DLD1 (cell line): ENCODE data around the gene GPR153.

Experiments used
- in situ Hi-C: cut with HindIII; loops from 2 replicates; pipeline ENCODE4 v1.10.0; 2017; ENCODE audit warnings: low sequenced_read_pairs

GPR153 gene

DNA sequence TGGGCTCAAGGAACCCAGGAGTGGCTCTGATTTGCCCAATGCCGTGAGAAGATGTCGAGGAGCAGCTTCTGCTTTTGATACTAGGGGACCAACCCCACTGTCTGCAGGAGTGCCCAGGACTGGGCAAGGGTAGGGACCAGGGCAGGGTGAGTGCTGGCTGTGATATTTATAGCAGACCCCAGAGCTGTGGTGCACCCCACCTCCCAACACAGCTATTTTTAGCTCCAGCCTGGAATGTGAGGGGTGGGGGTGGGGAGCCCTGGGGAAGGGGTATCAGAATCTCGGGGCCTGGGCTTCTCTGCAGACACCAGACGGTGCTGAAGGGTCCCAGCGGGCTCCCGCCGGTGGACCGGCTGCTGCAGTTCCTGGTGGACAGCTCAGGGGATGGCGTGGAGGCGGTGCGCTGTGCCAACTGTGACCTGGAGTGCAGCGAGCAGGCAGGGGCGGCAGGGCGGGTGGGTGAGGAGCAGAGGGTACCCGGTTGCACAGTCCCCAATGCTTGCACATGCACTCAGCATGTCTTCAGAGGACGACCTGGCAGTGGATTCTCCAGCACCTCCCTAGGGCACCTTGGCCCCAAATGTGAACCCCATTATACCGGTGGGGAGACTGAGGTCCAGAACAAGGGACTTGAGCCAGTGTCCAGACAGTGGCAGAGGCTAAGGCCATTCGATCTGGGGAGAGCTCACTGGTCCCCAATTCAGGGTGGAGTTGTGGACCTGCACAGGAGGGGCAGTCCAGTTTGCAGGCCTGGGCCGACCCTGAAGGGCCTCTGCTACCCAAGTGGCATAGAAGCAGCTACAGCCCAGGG is 53.6 kb downstream of the GPR153 start:
- in situ Hi-C loops, result no loop called here

DNA sequence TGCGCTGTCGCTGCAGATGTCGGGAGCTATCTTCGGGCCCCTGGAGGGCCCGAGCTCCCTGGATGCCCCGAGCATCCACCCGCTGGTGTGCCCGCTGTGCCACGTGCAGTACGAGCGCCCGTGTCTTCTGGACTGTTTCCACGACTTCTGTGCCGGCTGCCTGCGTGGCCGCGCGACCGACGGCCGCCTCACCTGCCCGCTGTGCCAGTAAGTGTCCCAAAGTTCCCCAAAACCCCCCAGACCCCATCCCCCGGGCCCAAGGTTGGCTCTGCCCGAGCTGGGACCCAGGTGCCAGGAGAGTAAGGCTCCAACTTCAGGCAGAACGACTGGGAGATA is 54.4 kb downstream of the GPR153 start:
- in situ Hi-C loops, result no loop called here

DNA sequence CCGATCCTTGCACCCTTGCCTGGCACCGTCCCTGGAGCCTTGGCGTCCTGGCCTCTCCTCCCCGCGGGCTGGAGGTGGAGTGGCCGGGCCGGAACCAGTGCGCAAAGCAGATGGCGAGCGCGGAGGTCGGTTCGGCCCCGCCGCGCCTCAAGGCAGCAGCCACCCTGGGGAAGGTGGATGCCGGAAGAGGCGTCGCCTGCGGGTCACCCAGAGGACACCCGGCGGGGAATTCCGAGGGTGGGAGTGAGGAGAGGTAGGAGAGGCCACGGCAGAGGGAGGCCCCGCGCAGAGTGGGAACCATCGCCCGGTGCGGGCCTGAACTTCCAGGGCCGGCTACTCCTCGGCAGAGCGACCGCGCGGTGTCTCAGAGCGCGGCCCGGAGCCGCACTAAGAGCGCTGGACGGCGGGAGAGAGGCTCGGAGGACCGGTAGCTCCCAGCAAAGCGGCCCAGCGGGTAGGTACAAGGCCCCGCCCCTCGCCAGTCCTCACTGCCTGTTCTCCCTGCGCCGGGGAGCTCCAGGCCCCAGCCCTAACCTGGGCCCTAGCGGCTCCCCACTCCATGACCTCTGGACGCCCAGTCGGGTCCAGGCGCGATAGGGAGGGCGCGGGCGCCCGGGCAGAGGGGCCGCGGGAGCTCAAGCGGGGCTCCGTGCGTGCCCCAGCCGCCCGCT is 54.9 kb downstream of the GPR153 start, which contains the start of gene RNF207:
TSS of gene RNF207 (plus strand) at position 271 of the 671 bp plus-strand sequence. CDS start 417 bp downstream, outside the sequence.
- in situ Hi-C loops, result no loop called here

DNA sequence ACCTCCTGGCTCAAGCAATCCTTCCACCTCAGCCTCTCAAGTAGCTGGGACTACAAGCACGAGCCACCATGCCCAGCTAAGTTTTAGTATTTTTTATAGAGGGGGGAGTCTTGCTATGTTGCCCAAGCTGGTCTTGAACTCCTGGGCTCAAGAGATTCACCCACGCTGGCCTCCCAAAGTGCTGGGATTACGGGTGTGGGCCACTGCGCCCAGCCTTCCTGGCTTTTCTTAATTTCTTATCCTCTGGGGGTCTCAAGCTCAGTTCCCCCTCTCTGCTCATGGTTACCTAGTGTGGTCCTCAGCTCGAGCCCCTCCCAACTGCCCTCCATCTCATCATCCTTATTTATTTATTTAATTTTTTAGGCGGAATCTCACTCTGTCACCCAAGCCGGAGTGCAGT is 58.6 kb downstream of the GPR153 start:
- in situ Hi-C loops, result no loop called here

DNA sequence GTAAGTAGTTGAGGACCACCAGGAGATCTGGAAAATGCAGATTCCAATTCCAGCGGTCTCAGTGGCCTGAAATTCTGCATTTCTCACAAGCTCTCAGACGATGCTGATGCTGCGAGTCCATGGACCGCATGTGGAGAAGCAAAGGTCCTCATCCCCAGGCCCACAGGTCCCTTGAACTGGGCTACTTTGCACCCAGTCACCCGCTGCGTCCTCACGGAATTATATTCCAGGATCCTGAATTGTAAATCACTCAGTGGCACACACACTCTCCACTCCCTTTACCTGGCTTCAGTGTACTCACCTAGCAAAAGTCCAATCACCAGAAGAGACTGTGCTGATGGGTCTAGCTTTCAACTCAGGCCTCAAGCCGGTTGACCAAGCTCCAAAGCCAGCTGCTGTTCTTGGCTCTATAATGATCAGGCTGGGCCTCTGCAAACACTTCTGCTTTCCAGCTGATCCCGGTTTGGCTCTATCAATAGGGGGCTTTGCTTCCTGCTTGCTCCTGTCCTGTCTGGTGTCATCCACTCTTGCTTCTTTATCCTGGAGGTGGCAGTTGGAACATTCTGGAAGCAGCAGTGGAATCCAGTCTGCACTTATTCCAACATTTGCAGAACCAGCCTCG is 60.6 kb downstream of the GPR153 start:
- in situ Hi-C loops, result no loop called here

DNA sequence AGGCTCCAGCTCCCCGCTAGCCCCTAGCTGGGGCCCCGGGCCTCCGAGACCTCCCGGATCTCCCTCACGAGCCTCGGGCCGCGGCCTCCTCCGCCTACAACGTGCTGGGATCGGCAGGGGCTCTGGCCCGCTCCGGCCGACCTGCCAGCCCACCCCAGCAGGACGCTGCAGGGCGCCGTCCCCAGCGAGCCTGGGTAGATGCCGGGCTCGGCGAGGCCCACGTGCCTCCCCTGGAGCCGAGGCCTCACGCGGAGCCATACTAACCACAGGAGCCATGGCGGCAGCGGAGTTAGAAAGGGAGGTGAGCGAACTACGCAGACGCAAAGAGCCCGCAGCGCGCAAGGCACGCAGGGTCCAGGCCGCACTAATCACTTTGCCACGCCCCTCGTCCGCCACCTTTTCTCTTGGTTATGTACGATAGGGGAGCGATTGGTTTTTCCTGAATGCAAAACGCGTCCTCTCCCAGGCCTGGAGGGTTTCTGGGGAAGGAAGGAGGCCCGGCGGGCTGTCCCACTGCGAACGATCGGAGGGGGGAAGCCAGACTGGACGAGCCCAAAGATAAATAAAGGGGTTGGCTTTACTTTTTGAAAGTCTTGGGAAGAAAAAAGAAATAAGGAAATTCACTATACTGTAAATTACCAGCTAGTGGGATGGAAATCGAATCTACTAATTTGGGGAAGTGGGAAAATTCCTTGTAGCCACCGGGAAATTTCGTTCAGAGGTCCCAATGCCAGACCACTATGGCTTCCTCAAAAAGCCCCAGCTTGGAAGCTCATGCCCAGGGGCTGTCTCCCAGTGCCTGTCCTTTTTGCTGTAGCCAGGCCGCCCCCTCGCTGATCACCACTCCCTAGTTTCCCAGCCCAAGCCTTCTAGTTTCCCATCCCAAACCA is 61.4 kb downstream of the GPR153 start, which contains the start of gene RPL22:
TSS of gene RPL22 (minus strand) at position 298 of the 890 bp plus-strand sequence. CDS start at position 276, 22 bp downstream.
- in situ Hi-C loops, result loop anchor here (10.0 kb wide), 1 partner anchor 125 kb away; no protein-coding TSS in a partner anchor

DNA sequence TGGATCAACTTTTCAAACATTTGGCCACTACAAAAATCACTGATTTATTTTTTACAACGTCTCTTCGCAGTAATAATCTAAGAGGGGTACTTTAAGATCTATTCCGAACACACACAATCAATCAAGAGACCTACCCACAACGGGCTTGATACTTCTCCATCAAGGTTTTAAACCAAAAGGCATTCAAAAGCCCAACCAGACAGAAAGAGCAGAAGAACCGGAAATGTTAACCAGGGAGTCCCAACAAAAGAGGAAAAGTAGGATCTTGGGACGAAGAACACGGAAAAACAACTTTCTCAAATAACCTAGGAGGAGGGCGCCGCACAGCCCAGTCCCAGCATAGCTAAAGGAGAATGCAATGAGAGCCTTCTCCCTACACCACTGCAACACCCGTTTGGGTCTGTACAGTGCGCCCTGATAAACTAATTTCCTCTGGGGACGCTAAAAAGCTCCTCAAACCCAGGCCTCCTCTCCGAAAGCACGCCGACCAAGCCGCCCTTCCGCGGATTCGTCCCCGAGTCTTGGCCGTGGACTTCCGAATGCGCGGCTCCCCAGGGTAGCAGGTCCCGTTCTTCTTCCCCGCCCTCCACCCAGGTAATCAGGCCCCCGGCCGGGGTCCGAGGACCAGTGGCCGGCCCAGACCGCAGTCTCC is 62.1 kb downstream of the GPR153 start:
- in situ Hi-C loops, result loop anchor here (10.0 kb wide), 1 partner anchor 124 kb away; no protein-coding TSS in a partner anchor

DNA sequence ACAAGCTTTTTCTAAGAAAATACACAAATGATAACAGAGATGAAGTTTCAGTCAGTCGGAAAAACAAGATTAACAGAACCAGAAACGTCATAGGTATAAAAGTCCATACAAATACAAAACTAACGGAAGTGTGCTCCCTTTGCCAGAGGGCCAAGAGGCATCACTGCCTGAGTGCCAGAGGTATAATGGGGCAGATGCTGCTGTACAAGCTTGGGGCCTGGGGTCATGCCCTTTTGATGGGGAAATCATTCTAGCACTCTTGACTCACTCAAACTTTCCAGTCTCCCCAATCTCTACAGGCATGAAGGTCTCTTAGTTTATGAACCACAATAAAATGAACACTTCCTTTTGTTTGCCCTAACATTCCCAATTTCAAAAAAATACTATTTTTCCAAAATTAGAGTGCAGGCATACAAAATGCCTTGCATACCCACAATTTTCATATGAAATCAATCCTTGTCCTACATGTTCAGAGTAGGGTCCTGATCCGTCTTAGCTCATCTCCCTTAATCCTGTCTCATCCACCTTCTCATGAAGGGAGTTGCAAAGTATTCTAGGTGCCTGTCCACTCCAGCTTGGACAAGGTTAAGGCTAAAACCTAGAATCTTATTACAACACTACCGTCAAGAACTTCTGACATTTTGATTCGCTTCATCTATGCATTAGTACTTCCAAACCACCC is 63.0 kb downstream of the GPR153 start:
- in situ Hi-C loops, result loop anchor here (10.0 kb wide), 1 partner anchor 123 kb away; no protein-coding TSS in a partner anchor
